ENCODE results near the gene GLCCI1. TPM values are rescaled to one million over a fixed set of nuclear protein-coding genes. Genes with fewer than 3 reads are reported as not detected.

GLCCI1 gene
- total and polyA plus RNA-seq, 4 donors: 1.4 to 5.9 (median 4.3) TPM

DNA sequence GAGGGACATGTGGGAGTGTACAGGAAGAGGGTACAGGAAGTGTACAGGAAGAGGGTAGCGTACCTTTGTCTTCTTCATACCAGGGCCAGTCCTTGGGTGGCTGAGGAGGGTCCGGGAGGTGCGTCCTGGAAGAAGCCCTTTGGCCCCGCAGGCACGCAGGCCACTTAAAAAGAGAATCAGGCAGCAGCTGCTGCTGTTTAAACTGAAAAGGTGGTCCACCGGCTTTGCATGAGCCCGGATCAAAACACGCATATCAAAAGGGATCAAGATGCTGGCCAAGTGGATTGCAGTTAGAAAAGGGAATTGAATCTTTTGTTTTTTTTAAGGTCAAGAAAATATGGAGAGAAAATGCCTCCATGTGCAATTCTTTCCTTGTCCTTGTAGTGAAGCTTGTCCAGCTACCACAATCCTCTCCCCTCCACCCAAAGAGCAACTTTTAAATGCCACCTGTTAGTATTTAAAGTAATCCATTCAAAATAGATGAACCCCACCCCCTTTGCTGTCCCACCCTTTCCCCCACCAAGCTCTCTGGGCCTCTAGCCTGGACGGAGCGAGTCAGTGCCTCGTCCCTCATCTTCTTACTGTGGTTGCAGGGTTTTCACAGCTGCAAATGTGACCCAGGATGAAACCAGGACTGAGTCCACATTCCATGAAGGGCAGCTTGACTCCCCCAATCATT, 142.8 kb downstream of the GLCCI1 start:
- H3K4me3 ChIP-seq (ENCODE audit: low read depth in 1 of 3, low read length in 3 of 3): no peak overlapping the region
- H3K27me3 ChIP-seq (ENCODE audit: control insufficient read depth in 4 of 4, insufficient read depth in 4 of 4, low read length in 3 of 4): no peaks in the 10 kb centered on the region
- 86% methylated on average over 11 of the region's 11 CpGs for WGBS
- no peaks in the 10 kb centered on the region for H3K9me3 ChIP-seq (ENCODE audit: control insufficient read depth in 4 of 4, low read length in 3 of 4)
- no peaks in the 10 kb centered on the region for H3K4me1 ChIP-seq (ENCODE audit: control insufficient read depth in 4 of 4, insufficient read depth in 4 of 4, low read length in 3 of 4)
- no peaks in the 10 kb centered on the region for H3K36me3 ChIP-seq (ENCODE audit: control insufficient read depth in 4 of 4, insufficient read depth in 3 of 4, low read depth in 1 of 4, low read length in 3 of 4)
- no peak overlapping the region for H3K27ac ChIP-seq (ENCODE audit: low read depth in 1 of 2, low read length in 2 of 2)
- H3K9ac ChIP-seq (ENCODE audit: low read depth in 1 of 2, low read length in 2 of 2): no peak overlapping the region
- TF ChIP-seq SP1 (IDR thresholded peaks at IDR 0.05) (no peak), RAD21 (IDR thresholded peaks at IDR 0.05) (no peak), ZBTB33 (IDR thresholded peaks at IDR 0.05) (no peak), EGR1 (IDR thresholded peaks at IDR 0.05; ENCODE audit: low read depth in 2 of 2) (no peak), FOXA2 (IDR thresholded peaks at IDR 0.05) (no peak), TAF1 (conservative IDR thresholded peaks at IDR 0.05) (no peak)
- no peak for DNase-seq (ENCODE audit: low spot score)

DNA sequence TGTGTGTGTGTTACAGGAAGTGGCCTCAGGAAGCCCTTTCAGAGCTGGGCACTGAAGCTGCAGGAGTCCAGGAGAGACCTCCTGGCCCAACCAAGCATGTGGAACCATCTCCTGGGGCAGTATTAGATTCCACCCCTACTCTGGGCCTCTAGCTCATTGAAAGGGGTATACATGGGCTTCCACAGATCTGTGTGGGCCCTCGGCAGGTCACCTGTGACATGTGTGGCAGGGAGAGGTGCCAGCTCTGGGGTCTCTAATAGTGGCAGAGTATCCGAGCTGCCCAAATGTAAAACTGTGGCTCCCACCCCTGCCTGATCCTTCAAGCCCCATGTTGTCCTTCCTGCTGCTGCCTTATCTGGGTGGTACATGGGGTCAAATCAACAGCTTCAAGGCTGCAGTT, 144.1 kb downstream of the GLCCI1 start:
- Histone ChIP-seq H3K36me3 (ENCODE audit: control insufficient read depth in 4 of 4, insufficient read depth in 3 of 4, low read depth in 1 of 4, low read length in 3 of 4) (no peaks in the 10 kb centered on the region), H3K27ac (ENCODE audit: low read depth in 1 of 2, low read length in 2 of 2) (no peak overlapping the region), H3K27me3 (ENCODE audit: control insufficient read depth in 4 of 4, insufficient read depth in 4 of 4, low read length in 3 of 4) (no peaks in the 10 kb centered on the region), H3K4me1 (ENCODE audit: control insufficient read depth in 4 of 4, insufficient read depth in 4 of 4, low read length in 3 of 4) (no peaks in the 10 kb centered on the region), H3K9ac (ENCODE audit: low read depth in 1 of 2, low read length in 2 of 2) (no peak overlapping the region), H3K4me3 (ENCODE audit: low read depth in 1 of 3, low read length in 3 of 3) (no peak overlapping the region), H3K9me3 (ENCODE audit: control insufficient read depth in 4 of 4, low read length in 3 of 4) (no peaks in the 10 kb centered on the region)
- TF ChIP-seq RXRA (IDR thresholded peaks at IDR 0.05): no peak
- TF ChIP-seq FOXA1 (IDR thresholded peaks at IDR 0.05): no peak
- TF ChIP-seq EGR1 (IDR thresholded peaks at IDR 0.05; ENCODE audit: low read depth in 2 of 2): no peak
- TF ChIP-seq RAD21 (IDR thresholded peaks at IDR 0.05): no peak
- TF ChIP-seq, protein P1, sequence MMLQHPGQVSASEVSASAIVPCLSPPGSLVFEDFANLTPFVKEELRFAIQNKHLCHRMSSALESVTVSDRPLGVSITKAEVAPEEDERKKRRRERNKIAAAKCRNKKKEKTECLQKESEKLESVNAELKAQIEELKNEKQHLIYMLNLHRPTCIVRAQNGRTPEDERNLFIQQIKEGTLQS (IDR thresholded peaks at IDR 0.05): no peak
- TF ChIP-seq FOXA2 (IDR thresholded peaks at IDR 0.05): no peak
- no peak for TF ChIP-seq CTCF (IDR thresholded peaks at IDR 0.05; ENCODE audit: low read depth, low read length, missing input control)
- TF ChIP-seq NR2F2 (IDR thresholded peaks at IDR 0.05): no peak
- TF ChIP-seq MAX (IDR thresholded peaks at IDR 0.05): no peak
- no peak for TF ChIP-seq JUND (IDR thresholded peaks at IDR 0.05)
- no peak for TF ChIP-seq SP1 (IDR thresholded peaks at IDR 0.05)
- no peak for TF ChIP-seq GABPA (IDR thresholded peaks at IDR 0.05 in 1 of 2, conservative IDR thresholded peaks at IDR 0.05 in 1 of 2)
- TF ChIP-seq ZBTB33 (IDR thresholded peaks at IDR 0.05): no peak
- TF ChIP-seq YY1 (IDR thresholded peaks at IDR 0.05): no peak
- TF ChIP-seq, protein P2, sequence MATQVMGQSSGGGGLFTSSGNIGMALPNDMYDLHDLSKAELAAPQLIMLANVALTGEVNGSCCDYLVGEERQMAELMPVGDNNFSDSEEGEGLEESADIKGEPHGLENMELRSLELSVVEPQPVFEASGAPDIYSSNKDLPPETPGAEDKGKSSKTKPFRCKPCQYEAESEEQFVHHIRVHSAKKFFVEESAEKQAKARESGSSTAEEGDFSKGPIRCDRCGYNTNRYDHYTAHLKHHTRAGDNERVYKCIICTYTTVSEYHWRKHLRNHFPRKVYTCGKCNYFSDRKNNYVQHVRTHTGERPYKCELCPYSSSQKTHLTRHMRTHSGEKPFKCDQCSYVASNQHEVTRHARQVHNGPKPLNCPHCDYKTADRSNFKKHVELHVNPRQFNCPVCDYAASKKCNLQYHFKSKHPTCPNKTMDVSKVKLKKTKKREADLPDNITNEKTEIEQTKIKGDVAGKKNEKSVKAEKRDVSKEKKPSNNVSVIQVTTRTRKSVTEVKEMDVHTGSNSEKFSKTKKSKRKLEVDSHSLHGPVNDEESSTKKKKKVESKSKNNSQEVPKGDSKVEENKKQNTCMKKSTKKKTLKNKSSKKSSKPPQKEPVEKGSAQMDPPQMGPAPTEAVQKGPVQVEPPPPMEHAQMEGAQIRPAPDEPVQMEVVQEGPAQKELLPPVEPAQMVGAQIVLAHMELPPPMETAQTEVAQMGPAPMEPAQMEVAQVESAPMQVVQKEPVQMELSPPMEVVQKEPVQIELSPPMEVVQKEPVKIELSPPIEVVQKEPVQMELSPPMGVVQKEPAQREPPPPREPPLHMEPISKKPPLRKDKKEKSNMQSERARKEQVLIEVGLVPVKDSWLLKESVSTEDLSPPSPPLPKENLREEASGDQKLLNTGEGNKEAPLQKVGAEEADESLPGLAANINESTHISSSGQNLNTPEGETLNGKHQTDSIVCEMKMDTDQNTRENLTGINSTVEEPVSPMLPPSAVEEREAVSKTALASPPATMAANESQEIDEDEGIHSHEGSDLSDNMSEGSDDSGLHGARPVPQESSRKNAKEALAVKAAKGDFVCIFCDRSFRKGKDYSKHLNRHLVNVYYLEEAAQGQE (IDR thresholded peaks at IDR 0.05): no peak
- no peak for TF ChIP-seq HNF4G (IDR thresholded peaks at IDR 0.05)
- TF ChIP-seq TAF1 (conservative IDR thresholded peaks at IDR 0.05): no peak
- WGBS: 95% methylated on average over 2 of the region's 2 CpGs
- no peak for DNase-seq (ENCODE audit: low spot score)

Measured in liver (tissue), 9 donors.